Measurements from ENCODE around the gene RABGGTA. TPM values are rescaled to one million over a fixed set of nuclear protein-coding genes. Genes with fewer than 3 reads are reported as not detected.
A peak's percentile ranks its signal among the peaks of the same experiment; 100 is the strongest.

The RABGGTA gene
- total and polyA plus RNA-seq, 9 of the 15 experiments (the other 6 are each of a cell fraction or from before 2014, with no cell fraction given) = 4.5 to 24.2 (median 15.5) TPM

- no peak for TF ChIP-seq REST (IDR thresholded peaks at IDR 0.05; ENCODE audit: borderline replicate concordance)
- 0 out of 2 replicates have a peak, but pooled peaks have one; percentile 66 for TF ChIP-seq REST (CRISPR knock-in tag; IDR thresholded peaks at IDR 0.05; ENCODE audit: low read depth)
- TF ChIP-seq ZNF707 (CRISPR knock-in tag; conservative IDR thresholded peaks at IDR 0.05) = no peak
- TF ChIP-seq CUX1 (CRISPR knock-in tag; IDR thresholded peaks at IDR 0.05) = no peak
- TF ChIP-seq HDAC3 (IDR thresholded peaks at IDR 0.05; ENCODE audit: borderline replicate concordance, partially characterized antibody) = no peak
- TF ChIP-seq ILK (tag; IDR thresholded peaks at IDR 0.05; ENCODE audit: borderline replicate concordance, low read depth) = no peak
- peak in 1 of 2 experiments; percentile 62; a peak in 1 of 4 replicates for TF ChIP-seq ZNF639 (CRISPR knock-in tag; conservative IDR thresholded peaks at IDR 0.05 in 1 of 2, IDR thresholded peaks at IDR 0.05 in 1 of 2)
- 0 out of 2 replicates have a peak, but pooled peaks have one; percentile 18 for TF ChIP-seq TEAD4 (IDR thresholded peaks at IDR 0.05; ENCODE audit: low read length)
- TF ChIP-seq TEAD4 (CRISPR knock-in tag; IDR thresholded peaks at IDR 0.05; ENCODE audit: borderline replicate concordance) = no peak
- TF ChIP-seq SPI1 (IDR thresholded peaks at IDR 0.05; ENCODE audit: borderline replicate concordance, low read depth, low read length) = no peak
- TF ChIP-seq FOXJ2 (tag; IDR thresholded peaks at IDR 0.05) = no peak
Measured at GRCh38 chr14:24271134-24271833, at the start of gene RABGGTA (continued).

All from K562 (cell line).